ENCODE measurements around the gene RIOK2.

DNA sequence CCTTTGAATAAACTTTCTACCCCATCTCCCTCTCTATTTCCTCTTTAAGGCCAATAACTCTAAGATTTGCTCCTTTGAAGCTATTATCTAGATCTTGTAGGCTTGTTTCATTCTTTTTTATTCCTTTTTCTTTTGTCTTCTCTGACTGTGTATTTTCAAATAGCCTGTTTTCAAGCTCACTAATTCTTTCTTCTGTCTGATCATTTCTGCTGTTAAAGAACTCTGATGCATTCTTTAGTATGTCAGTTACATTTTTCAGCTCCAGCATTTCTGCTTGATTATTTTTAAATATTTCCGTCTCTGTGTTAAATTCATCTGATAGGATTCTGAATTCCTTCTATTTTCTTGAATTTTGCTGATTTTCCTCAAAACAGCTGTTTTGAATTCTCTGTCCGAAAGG is 25.4 kb downstream of the RIOK2 start:
- TF ChIP-seq, protein P1, sequence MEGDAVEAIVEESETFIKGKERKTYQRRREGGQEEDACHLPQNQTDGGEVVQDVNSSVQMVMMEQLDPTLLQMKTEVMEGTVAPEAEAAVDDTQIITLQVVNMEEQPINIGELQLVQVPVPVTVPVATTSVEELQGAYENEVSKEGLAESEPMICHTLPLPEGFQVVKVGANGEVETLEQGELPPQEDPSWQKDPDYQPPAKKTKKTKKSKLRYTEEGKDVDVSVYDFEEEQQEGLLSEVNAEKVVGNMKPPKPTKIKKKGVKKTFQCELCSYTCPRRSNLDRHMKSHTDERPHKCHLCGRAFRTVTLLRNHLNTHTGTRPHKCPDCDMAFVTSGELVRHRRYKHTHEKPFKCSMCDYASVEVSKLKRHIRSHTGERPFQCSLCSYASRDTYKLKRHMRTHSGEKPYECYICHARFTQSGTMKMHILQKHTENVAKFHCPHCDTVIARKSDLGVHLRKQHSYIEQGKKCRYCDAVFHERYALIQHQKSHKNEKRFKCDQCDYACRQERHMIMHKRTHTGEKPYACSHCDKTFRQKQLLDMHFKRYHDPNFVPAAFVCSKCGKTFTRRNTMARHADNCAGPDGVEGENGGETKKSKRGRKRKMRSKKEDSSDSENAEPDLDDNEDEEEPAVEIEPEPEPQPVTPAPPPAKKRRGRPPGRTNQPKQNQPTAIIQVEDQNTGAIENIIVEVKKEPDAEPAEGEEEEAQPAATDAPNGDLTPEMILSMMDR (IDR thresholded peaks at IDR 0.05) = no peak
- no peak for TF ChIP-seq POLR2A (IDR thresholded peaks at IDR 0.05)
